Stomach smooth muscle (tissue), 2 donors: ENCODE data around the gene NUTM2E.
"Not testable (repeated sequence)": the region's sequence is repeated elsewhere in the genome, so short reads cannot be mapped to it uniquely, and the experiment has no call there.

Experiments used
- H3K27ac ChIP-seq: one replicate; pipeline ENCODE4 v1.7.0; 2013; ENCODE audit warnings: mild to moderate bottlenecking, low read length, inconsistent platforms
- H3K27me3 ChIP-seq, 2 donors: one replicate each; pipeline ENCODE4 v1.7.0; 2013; ENCODE audit warnings: low read length in 2 of 2; ENCODE audit not compliant: insufficient read depth in 2 of 2, control insufficient read depth in 1 of 2
- H3K36me3 ChIP-seq, 2 donors: one replicate each; pipeline ENCODE4 v1.7.0; 2013; ENCODE audit warnings: low read length in 2 of 2; ENCODE audit not compliant: control insufficient read depth in 2 of 2, insufficient read depth in 2 of 2
- H3K4me1 ChIP-seq: one replicate; pipeline ENCODE4 v1.7.0; 2013; ENCODE audit warnings: low read length; ENCODE audit not compliant: control insufficient read depth, insufficient read depth
- H3K4me3 ChIP-seq, 2 donors: one replicate each; pipeline ENCODE4 v1.7.0; 2013; ENCODE audit warnings: low read length in 2 of 2
- H3K9ac ChIP-seq, 2 donors: one replicate each; pipeline ENCODE4 v1.7.0; 2013; ENCODE audit warnings: low read length in 2 of 2, mild to moderate bottlenecking in 1 of 2
- H3K9me3 ChIP-seq, 2 donors: one replicate each; pipeline ENCODE4 v1.7.0; 2013; ENCODE audit warnings: low read length in 2 of 2; ENCODE audit not compliant: control insufficient read depth in 2 of 2
- donor health status: healthy.
- donor health status: Pancreatic carcinoma.

Gene NUTM2E

GRCh38 chr10:79826496-79827215 lies at the start of gene NUTM2E:
TSS of gene NUTM2E (plus strand) at chr10:79826739. CDS start at chr10:79841741, 15,002 bp downstream.
- peak within 1 kb of the TSS; percentile 49 for H3K27ac ChIP-seq
- H3K9ac ChIP-seq: peak within 1 kb of the TSS in 1 of 2 donors; percentile 42
- H3K9me3 ChIP-seq, H3K27me3 ChIP-seq, H3K4me1 ChIP-seq, H3K36me3 ChIP-seq: not testable (repeated sequence)
- peak within 1 kb of the TSS; percentile 25 to 68 for H3K4me3 ChIP-seq

- not testable (repeated sequence) for H3K27me3 ChIP-seq, H3K9me3 ChIP-seq, H3K36me3 ChIP-seq, H3K4me1 ChIP-seq, H3K9ac ChIP-seq, H3K4me3 ChIP-seq, H3K27ac ChIP-seq
Measured at GRCh38 chr10:79777997-79778396, 48.5 kb upstream of the NUTM2E start.

GRCh38 chr10:79779310-79779938 lies 47.1 kb upstream of the NUTM2E start:
- not testable (repeated sequence) for H3K9me3 ChIP-seq, H3K4me1 ChIP-seq

GRCh38 chr10:79779992-79780391 lies 46.5 kb upstream of the NUTM2E start:
- H3K9me3 ChIP-seq, H3K4me1 ChIP-seq, H3K9ac ChIP-seq, H3K36me3 ChIP-seq, H3K4me3 ChIP-seq, H3K27ac ChIP-seq, H3K27me3 ChIP-seq: not testable (repeated sequence)

More at GRCh38 chr10:79779310-79779938, 47.1 kb upstream of the NUTM2E start:
- not testable (repeated sequence) for H3K9ac ChIP-seq, H3K27ac ChIP-seq, H3K27me3 ChIP-seq, H3K36me3 ChIP-seq, H3K4me3 ChIP-seq

GRCh38 chr10:79781584-79781983 lies 45.0 kb upstream of the NUTM2E start:
- not testable (repeated sequence) for H3K27me3 ChIP-seq, H3K27ac ChIP-seq, H3K9me3 ChIP-seq, H3K4me3 ChIP-seq, H3K4me1 ChIP-seq, H3K9ac ChIP-seq, H3K36me3 ChIP-seq

- not testable (repeated sequence) for H3K27me3 ChIP-seq, H3K9me3 ChIP-seq, H3K4me1 ChIP-seq, H3K4me3 ChIP-seq, H3K36me3 ChIP-seq, H3K27ac ChIP-seq, H3K9ac ChIP-seq
Measured at GRCh38 chr10:79787455-79787952, 39.0 kb upstream of the NUTM2E start.

GRCh38 chr10:79789351-79789750 lies 37.2 kb upstream of the NUTM2E start:
- not testable (repeated sequence) for H3K9ac ChIP-seq, H3K36me3 ChIP-seq, H3K4me1 ChIP-seq, H3K27ac ChIP-seq, H3K9me3 ChIP-seq, H3K4me3 ChIP-seq, H3K27me3 ChIP-seq

- not testable (repeated sequence) for H3K9me3 ChIP-seq, H3K27ac ChIP-seq, H3K9ac ChIP-seq, H3K4me3 ChIP-seq, H3K36me3 ChIP-seq, H3K27me3 ChIP-seq, H3K4me1 ChIP-seq
Measured at GRCh38 chr10:79791906-79792517, 34.5 kb upstream of the NUTM2E start.

- H3K9ac ChIP-seq, H3K27me3 ChIP-seq, H3K4me3 ChIP-seq, H3K4me1 ChIP-seq, H3K27ac ChIP-seq, H3K9me3 ChIP-seq, H3K36me3 ChIP-seq: not testable (repeated sequence)
Measured at GRCh38 chr10:79799337-79799736, 27.2 kb upstream of the NUTM2E start.

GRCh38 chr10:79805857-79806256 lies 20.7 kb upstream of the NUTM2E start:
- not testable (repeated sequence) for H3K27me3 ChIP-seq, H3K27ac ChIP-seq, H3K4me1 ChIP-seq, H3K4me3 ChIP-seq, H3K9ac ChIP-seq, H3K9me3 ChIP-seq, H3K36me3 ChIP-seq

GRCh38 chr10:79811895-79812294 lies 14.6 kb upstream of the NUTM2E start:
- H3K36me3 ChIP-seq: not testable (repeated sequence)

More at GRCh38 chr10:79811895-79812294, 14.6 kb upstream of the NUTM2E start:
- H3K27me3 ChIP-seq, H3K4me1 ChIP-seq, H3K4me3 ChIP-seq, H3K9ac ChIP-seq, H3K9me3 ChIP-seq, H3K27ac ChIP-seq: not testable (repeated sequence)
